G401.6 (cell line): ENCODE data around the gene ACADM.
A peak's percentile ranks its signal among the peaks of the same experiment; 100 is the strongest.
"Not testable (repeated sequence)": the region's sequence is repeated elsewhere in the genome, so short reads cannot be mapped to it uniquely, and the experiment has no call there.

Source experiments
- FAIRE-seq: peaks from 2 replicates; lab custom pipeline; 2012; peaks lifted over from hg19 to GRCh38; lab: Jason Lieb, UNC

ACADM gene

DNA sequence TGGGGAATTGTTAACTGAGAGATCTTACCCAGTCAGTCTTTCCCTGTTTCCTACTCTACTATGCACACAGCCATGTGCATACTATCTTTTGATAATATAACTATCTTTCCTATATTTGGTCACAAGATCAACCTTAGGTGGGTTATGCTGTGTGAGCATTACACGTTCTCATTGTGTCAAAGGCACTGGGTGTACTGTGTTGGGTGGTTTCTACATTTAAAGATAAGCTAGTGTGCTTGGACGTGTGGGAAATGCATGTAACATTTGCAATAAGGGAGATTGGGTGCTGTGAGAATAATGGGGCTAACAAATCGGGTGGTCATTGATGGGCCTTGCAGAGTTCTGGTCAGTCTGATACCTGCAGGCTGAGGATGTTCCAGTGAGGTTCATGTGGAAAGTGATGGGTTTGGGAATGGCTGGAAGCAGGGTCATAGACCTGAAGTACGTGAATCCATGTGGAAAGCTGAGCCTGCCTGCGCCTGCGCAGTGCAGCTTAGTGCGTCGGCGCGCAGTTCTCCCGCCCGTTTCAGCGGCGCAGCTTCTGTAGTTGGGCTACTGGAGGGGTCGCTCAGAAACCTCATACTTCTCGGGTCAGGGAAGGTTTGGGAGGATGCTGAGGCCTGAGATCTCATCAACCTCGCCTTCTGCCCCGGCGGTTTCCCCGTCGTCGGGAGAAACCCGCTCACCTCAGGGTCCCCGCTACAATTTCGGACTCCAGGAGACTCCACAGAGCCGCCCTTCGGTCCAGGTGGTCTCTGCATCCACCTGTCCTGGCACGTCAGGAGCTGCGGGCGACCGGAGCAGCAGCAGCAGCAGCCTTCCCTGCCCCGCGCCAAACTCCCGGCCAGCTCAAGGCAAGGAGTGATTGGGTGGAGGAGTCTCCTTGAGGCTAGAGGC lies 72.1 kb downstream of the ACADM start, which contains the start of gene MSH4:
TSS of gene MSH4 (plus strand) at position 507 of the 897 bp plus-strand sequence. CDS start at position 611, 104 bp downstream.
- FAIRE-seq: peak; percentile 40

DNA sequence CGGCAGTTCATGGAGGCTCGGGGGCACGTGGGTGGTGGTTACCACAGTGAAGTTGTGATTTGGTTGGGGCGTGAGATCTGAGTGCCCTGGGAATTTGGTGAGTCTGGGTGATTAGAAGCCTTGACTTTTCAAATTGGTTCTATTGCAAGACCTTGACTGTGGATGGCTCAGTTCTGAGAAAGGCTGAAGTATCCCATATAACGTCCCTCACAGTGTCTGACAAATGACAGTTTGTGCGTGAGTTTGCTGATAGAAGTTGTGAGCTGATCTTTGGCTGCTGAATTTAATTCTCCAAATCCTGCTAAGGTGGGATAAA lies 72.7 kb downstream of the ACADM start:
- FAIRE-seq: no peak

DNA sequence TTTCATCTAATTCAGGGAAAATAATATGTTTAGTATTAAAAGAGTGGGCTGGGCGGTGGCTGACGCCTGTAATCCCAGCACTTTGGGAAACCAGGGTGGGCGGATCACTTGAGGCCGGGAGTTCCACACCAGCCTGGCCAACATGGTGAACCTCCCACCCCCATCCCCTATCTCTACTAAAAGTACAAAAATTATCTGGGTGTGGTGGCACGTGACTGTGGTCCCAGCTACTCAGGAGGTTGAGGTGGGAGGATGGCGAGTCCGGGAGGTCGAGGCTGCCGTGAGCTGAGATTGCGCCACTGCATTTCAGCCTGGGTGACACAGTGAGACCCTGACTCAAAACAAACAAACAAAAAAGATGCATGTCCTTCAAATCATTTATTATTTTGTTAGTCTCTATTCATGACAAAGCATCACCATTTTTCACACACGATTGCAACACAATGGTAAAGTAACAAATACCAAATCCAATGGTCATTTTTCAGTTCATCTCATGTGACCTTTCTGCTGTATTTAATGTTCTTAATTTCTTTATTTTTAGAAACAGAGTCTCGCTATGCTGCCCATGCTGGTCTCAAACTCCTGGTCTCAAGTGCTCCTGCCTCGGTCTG lies 73.2 kb downstream of the ACADM start:
- no peak for FAIRE-seq

DNA sequence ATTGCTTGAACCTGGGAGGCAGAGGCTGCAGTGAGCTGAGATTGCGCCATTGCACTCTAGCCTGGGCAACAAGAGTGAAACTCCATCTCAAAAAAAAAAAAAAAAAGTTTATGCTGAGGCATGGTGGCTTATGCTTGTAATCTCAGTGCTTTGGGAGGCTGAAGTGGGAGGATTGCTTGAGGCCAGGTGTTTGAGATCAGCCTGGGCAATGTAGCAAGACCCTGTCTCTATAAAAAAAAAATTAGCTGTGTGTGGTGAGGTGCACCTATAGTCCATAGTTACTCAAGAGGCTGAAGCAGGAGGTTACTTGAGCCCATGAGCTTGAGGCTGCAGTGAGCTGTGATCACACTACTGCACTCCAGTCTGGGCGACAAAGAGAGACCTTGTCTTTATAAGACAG lies 77.0 kb downstream of the ACADM start:
- FAIRE-seq: not testable (repeated sequence)

DNA sequence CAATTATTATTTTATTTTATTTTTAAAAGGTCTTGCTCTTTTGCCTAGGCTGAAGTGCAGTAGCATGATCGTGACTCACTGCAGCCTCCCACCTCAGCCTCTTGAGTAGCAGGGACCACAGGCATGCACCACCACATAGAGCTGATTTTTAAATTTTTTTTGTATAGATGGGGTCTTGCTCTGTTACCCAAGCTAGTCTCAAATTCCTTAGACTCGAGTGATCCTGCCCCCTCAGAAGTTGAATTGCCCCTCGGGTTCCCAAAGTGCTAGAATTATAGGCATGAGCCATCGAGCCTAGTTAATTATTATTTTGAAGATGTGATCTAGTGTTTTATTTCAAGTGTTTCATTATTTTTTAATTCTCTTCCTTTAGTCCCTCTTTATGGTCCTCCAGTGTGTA lies 84.4 kb downstream of the ACADM start:
- no peak for FAIRE-seq

DNA sequence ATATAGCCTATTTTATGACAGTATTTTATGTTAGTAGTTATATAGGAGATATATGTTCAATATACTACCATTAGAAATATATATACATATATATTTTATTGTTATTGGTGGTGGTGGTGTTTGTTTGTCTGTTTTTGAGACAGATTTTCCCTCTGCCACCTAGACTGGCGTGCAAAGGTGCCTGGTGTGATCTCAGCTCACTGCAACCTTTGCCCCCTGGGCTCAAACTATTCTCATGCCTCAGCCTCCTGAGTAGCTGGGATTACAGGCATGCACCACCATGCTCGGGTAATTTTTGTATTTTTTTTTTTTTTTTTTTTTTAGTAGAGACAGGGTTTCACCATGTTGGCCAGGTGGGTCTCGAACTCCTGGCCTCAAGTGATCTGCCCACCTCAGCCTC lies 85.6 kb downstream of the ACADM start:
- not testable (repeated sequence) for FAIRE-seq

DNA sequence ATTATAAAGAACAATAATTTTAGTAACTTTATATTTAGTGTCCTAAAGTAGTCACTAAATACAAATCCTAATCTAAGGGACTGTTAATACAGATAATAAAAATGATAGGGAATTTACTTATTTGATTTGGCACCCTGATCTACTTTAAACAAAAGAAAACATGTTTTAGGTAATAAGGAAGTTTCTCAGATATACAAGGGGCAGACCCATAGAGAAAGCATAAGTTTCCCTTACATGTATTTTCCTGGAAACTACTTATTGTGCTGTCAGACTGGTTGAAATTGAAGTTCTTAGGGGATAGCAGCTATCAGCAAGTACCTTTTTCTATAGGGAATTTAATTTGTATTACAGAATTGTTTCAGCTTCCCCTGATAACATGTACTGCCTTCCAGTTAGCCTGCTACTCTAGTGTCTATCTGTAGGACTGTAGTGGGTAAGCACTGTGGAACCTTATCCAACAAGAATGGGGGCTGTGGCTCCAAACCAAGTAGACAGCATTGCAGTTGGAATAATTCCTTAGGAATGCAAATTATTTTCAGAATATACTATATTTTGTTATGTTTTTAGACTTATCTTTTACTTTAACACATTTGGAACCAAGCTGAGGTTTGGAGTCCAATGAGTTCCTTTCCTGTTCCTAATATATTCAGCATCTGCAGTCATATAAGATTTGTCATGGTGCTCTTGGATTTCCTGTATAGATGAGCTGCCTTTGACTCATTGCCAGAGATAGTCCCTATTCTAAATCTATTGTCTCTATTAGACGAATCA lies 86.9 kb downstream of the ACADM start:
- no peak for FAIRE-seq

DNA sequence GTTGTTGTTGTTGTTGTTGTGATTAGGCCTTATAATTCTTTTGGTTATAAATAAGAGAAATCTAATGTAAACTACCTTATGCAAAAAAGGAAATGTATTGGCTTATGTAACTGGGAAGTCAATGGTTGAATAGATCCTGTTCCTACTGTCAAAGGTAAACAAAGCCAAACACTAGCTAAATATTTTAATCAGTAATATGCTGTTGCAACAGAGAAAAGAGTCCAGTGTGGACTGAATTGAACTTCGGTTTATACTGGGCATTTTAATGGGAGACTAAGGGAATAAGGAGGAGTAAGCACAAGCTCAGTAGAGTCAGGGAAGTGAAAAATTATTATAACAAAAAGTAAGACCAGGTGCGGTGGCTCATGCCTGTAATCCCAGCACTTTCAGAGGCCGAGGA lies 87.6 kb downstream of the ACADM start:
- FAIRE-seq: no peak
